GM12873 (cell line): ENCODE data around the gene FAM9B.

Experiments
- TF ChIP-seq, protein P1 (sequence below): IDR thresholded peaks from 2 replicates; pipeline ENCODE4 v1.5.1; 2012; ENCODE audit warnings: low read depth, mild to moderate bottlenecking, moderate library complexity, low read length, control low read depth; ENCODE audit not compliant: insufficient read depth; ENCODE audit errors: missing control alignments

Gene FAM9B

DNA sequence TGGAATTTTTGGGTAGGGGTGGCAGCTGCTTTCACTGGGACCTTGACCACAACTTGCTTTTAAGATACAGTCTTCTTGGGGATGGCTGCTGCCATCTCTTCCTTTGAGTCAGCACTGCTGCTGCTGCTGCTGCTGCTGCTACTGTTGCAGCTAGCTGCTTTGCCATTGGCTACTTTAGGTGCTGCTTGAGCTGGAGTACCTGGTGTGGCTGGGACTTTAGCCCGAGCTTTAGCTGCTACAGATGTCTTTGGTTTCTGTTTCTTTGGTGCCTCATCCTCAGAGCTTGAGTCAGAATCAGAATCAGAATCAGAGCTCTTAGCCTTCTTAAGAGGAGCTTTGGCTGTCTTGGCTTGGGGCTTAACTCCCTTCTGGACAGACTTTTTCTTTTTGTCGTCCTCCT lies 52.2 kb downstream of the FAM9B start:
- TF ChIP-seq, protein P1, sequence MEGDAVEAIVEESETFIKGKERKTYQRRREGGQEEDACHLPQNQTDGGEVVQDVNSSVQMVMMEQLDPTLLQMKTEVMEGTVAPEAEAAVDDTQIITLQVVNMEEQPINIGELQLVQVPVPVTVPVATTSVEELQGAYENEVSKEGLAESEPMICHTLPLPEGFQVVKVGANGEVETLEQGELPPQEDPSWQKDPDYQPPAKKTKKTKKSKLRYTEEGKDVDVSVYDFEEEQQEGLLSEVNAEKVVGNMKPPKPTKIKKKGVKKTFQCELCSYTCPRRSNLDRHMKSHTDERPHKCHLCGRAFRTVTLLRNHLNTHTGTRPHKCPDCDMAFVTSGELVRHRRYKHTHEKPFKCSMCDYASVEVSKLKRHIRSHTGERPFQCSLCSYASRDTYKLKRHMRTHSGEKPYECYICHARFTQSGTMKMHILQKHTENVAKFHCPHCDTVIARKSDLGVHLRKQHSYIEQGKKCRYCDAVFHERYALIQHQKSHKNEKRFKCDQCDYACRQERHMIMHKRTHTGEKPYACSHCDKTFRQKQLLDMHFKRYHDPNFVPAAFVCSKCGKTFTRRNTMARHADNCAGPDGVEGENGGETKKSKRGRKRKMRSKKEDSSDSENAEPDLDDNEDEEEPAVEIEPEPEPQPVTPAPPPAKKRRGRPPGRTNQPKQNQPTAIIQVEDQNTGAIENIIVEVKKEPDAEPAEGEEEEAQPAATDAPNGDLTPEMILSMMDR = no peak

DNA sequence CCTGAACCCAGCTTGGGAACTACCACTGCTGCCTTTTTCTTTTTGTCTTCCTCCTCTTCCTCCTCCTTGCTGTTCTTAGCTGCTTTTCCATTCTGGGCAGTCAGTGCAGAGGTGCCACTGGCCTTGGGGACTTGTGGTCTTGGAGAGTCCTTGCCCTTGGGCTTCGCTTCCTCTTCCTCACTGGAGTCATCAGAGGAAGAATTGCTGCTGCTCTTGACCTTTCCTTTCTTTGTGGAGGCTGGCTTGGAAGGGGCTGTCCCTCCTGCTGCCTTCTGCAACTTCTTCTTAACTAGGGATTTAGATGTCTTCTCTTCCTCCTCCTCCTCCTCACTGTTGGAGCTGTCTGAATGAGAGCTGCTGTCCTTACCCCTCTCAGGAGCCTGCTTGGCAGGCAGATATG lies 53.2 kb downstream of the FAM9B start:
- TF ChIP-seq, protein P1 = no peak
